ENCODE results near the gene RPS6KB1.
"Not testable (repeated sequence)": the region's sequence is repeated elsewhere in the genome, so short reads cannot be mapped to it uniquely, and the experiment has no call there.

RPS6KB1 gene

DNA sequence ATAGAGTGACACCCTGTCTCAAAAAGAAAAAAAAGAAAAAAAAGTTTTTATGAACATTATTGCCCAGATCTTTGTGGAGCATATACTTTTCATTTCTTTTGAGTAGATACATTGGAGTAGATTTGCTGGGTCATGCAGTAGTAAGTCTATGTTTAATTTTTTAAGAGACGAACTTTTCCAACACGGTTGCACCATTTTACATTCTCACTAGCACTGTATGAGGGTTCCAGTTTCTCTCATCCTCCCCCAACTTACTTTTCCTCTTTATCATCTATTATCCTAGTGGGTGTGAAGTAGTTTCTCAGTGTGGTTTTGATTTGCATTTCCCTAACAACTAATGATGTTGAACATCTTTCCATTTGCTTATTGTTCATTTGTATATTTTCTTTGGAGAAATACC, 10.5 kb downstream of the RPS6KB1 start:
- Histone ChIP-seq H3K27ac (no peak overlapping the region), H3K4me3 (no peak overlapping the region), H3K4me1 (peaks cover 0 to 14% (median 6%) of the 10 kb centered on the region in 4 donors), H3K36me3 (peaks cover 0 to 7% (median 0%) of the 10 kb centered on the region in 3 donors), H3K27me3 (no peaks in the 10 kb centered on the region), H3K9me3 (no peaks in the 10 kb centered on the region)
- intact Hi-C loops (cut with DNase I; ENCODE audit: low total_unique reads) = no loop called here
- no peak for DNase-seq
- TF ChIP-seq, protein P1, sequence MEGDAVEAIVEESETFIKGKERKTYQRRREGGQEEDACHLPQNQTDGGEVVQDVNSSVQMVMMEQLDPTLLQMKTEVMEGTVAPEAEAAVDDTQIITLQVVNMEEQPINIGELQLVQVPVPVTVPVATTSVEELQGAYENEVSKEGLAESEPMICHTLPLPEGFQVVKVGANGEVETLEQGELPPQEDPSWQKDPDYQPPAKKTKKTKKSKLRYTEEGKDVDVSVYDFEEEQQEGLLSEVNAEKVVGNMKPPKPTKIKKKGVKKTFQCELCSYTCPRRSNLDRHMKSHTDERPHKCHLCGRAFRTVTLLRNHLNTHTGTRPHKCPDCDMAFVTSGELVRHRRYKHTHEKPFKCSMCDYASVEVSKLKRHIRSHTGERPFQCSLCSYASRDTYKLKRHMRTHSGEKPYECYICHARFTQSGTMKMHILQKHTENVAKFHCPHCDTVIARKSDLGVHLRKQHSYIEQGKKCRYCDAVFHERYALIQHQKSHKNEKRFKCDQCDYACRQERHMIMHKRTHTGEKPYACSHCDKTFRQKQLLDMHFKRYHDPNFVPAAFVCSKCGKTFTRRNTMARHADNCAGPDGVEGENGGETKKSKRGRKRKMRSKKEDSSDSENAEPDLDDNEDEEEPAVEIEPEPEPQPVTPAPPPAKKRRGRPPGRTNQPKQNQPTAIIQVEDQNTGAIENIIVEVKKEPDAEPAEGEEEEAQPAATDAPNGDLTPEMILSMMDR (IDR thresholded peaks at IDR 0.05) = no peak

DNA sequence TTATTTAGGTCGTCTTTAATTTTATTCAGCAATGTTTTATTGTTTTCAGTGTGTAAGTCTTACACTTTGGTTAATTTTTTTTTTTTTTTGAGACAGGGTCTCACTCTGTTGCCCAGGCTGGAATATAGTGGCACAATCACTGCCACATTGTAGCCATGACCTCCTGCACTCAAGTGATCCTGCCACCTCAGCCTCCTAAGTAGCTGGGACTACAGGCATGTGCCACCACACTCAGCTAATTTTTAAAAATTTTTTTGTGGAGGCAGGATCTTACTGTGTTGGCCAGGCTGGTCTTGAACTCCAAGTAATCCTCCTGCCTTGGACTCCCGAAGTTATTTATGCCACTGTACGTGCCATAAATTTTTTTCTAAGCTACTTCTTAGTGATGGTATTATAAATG, 14.5 kb downstream of the RPS6KB1 start:
- intact Hi-C loops (cut with DNase I; ENCODE audit: low total_unique reads) = no loop called here
- no peak overlapping the region for H3K27ac ChIP-seq
- H3K9me3 ChIP-seq = no peaks in the 10 kb centered on the region
- H3K36me3 ChIP-seq = peaks cover 2 to 18% (median 18%) of the 10 kb centered on the region in 3 donors
- DNase-seq = no peak
- TF ChIP-seq, protein P1 (IDR thresholded peaks at IDR 0.05) = no peak
- peaks cover 0 to 4% (median 0%) of the 10 kb centered on the region in 4 donors for H3K4me1 ChIP-seq
- H3K27me3 ChIP-seq = no peaks in the 10 kb centered on the region
- H3K4me3 ChIP-seq = no peak overlapping the region

DNA sequence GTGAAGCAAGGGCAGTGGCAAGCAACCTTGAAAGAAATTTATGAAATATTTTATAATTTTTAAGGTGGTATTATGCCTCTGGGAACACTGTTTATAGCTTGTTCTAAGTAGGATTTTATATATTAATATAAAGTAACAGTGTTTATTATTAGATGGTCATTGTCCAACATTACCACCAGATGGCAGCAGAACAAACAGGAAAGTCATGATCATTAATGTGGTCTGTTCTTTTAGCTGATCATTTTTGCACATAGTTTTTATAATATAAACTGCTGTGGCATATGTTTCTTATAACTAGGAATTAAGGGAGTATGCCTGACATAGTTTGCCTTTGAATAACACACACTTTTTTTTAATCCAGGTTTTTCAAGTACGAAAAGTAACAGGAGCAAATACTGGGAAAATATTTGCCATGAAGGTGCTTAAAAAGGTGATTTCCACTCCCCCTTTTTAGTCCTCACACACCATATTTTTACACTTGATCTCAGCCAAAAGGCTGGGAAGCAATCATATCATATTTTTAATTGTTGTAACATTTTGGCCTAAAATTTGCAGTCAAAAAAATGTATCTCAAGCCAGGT, 21.4 kb downstream of the RPS6KB1 start:
- no peaks in the 10 kb centered on the region for H3K27me3 ChIP-seq
- H3K27ac ChIP-seq = no peak overlapping the region
- intact Hi-C loops (cut with DNase I; ENCODE audit: low total_unique reads) = no loop called here
- TF ChIP-seq, protein P1 (IDR thresholded peaks at IDR 0.05) = peak; percentile 59 to 63
- H3K36me3 ChIP-seq = peaks cover 33 to 79% (median 64%) of the 10 kb centered on the region in 3 donors
- no peak for DNase-seq
- H3K9me3 ChIP-seq = no peaks in the 10 kb centered on the region
- H3K4me3 ChIP-seq = no peak overlapping the region
- H3K4me1 ChIP-seq = no peaks in the 10 kb centered on the region

DNA sequence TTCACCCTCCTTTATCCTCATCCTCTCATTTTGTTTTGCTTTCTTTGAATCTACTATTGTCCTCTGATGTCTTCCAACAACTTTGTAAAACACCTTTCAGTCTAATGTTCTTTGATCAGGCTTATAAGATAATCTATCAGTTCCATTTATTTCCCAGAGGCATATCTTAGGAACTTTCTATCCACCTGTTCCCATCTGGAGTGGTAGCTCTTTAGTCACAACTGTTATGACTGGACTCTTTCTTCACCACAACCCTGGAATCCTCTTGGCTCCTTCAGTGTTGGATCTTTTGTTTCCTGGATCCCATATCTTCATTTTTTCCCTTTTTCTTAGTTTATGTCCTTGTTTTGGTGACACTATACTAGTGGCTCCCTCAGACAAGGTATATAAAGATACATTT, 23.5 kb downstream of the RPS6KB1 start:
- peaks cover 47 to 92% (median 75%) of the 10 kb centered on the region in 3 donors for H3K36me3 ChIP-seq
- intact Hi-C loops (cut with DNase I; ENCODE audit: low total_unique reads) = no loop called here

DNA sequence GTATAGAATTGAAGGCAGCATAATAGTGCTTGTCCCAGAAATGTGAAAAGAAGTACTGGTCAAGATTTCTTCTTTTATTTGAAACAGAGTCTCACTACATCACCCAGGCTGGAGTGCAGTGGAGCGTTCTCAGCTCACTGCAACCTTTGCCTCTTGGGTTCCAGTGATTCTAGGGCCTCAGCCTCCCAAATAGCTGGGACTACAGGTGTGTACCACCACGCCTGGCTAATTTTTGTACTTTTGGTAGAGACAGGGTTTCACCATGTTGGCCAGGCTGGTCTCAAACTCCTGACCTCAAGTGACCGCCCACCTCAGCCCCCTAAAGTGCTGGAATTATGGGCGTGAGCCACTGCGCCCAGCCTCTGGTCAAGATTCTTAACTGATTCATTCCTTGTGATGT, 27.7 kb downstream of the RPS6KB1 start:
- peaks cover 53 to 91% (median 65%) of the 10 kb centered on the region in 3 donors for H3K36me3 ChIP-seq
- H3K27ac ChIP-seq; DNase-seq; intact Hi-C loops (cut with DNase I; ENCODE audit: low total_unique reads); H3K4me1 ChIP-seq; H3K27me3 ChIP-seq; H3K9me3 ChIP-seq; H3K4me3 ChIP-seq: not testable (repeated sequence)

More for the DNA sequence above, 23.5 kb downstream of the RPS6KB1 start:
- H3K4me3 ChIP-seq = no peak overlapping the region
- no peaks in the 10 kb centered on the region for H3K27me3 ChIP-seq
- H3K4me1 ChIP-seq = no peaks in the 10 kb centered on the region
- H3K27ac ChIP-seq = no peak overlapping the region
- TF ChIP-seq, protein P1 (IDR thresholded peaks at IDR 0.05) = no peak
- no peaks in the 10 kb centered on the region for H3K9me3 ChIP-seq
- no peak for DNase-seq

DNA sequence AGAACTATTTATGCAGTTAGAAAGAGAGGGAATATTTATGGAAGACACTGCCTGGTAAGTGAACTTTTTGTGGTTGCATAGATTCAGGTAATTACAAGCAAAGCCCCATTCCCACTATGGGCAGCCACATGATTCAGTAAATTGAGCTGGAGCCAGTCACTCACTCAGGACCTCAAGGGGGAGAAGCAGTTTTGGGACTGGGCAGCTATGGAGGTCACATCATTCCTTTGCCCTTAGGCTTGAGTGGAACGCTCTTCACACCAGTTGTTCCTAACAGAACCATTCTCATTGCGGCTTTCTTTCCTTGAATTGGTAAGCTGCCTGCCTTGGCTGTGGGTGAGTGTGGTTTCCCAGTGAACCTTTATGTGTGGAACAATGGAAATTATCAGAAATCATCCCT, 37.2 kb downstream of the RPS6KB1 start:
- intact Hi-C loops (cut with DNase I; ENCODE audit: low total_unique reads); H3K4me1 ChIP-seq; H3K27me3 ChIP-seq; H3K27ac ChIP-seq; H3K4me3 ChIP-seq; DNase-seq; H3K9me3 ChIP-seq: not testable (repeated sequence)
- peaks cover 88 to 93% (median 91%) of the 10 kb centered on the region in 3 donors for H3K36me3 ChIP-seq

DNA sequence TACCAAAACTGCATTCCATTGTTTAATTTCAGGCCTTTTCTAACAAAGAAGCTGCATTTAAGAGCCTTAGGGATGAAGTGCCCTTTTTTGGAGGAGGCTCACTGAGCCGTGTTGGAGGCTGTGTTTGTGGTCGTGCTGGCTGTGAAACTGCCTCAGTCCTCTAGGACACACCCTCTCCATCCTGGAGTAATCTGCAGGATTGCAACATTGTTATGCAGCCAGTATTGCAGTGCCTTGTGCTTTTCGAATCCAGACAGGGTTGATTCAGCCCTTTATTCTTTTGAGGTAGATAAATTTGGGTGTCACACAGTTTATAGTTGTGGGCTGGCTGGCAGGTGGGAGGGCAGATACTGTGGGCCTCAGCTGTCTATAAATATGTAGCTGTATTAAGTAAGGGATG, 37.8 kb downstream of the RPS6KB1 start:
- intact Hi-C loops (cut with DNase I; ENCODE audit: low total_unique reads); H3K4me3 ChIP-seq; H3K4me1 ChIP-seq; H3K9me3 ChIP-seq; H3K27me3 ChIP-seq; H3K27ac ChIP-seq: not testable (repeated sequence)
- peaks cover 88 to 93% (median 93%) of the 10 kb centered on the region in 3 donors for H3K36me3 ChIP-seq
- peak in 1 of 2 donors; percentile 32 for DNase-seq

DNA sequence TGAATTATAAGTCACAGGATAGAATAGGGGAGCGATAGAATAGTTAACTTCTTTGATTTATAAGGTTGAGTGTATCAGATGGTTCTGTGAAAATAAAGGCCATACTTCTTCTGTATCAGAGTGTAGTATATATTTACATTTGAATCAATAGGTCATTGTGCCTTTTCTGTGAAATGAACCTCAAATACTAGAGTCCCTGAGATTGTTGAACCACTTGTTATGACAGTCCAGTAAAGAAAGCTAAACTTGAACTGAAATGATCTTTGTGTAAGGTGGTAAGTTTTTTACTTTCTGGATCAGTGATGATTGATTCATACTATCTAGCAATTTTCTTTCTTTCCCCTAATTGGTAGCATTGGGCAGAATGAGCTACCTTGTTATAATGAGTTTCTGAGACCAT, 40.4 kb downstream of the RPS6KB1 start:
- H3K27ac ChIP-seq; H3K9me3 ChIP-seq; H3K27me3 ChIP-seq; DNase-seq; intact Hi-C loops (cut with DNase I; ENCODE audit: low total_unique reads); H3K4me3 ChIP-seq; H3K4me1 ChIP-seq: not testable (repeated sequence)
- peaks cover 85 to 93% (median 89%) of the 10 kb centered on the region in 3 donors for H3K36me3 ChIP-seq

DNA sequence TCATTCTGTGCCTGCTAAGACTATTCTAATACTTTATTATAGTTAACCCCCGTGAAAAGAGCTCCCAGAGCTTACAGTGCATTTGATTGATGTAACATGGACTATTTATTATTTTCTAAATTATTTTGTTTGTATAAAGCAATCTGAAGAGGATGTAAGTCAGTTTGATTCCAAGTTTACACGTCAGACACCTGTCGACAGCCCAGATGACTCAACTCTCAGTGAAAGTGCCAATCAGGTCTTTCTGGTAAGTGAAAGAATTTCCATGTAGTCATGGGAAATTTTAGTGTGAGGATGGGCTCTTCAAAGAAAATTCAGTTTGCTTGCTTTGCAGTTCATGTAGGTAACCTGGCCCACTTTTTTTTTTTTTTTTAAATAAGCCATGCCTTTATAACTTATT, 47.8 kb downstream of the RPS6KB1 start:
- H3K27ac ChIP-seq; H3K27me3 ChIP-seq; H3K4me3 ChIP-seq; H3K4me1 ChIP-seq; intact Hi-C loops (cut with DNase I; ENCODE audit: low total_unique reads); DNase-seq; H3K9me3 ChIP-seq: not testable (repeated sequence)
- peaks cover 67 to 79% (median 67%) of the 10 kb centered on the region in 3 donors for H3K36me3 ChIP-seq

Measured in tibial artery (tissue), 4 donors.